Mesothelial cell of epicardium (in vitro differentiated cells): ENCODE measurements around the gene YWHAQ. TPM values are rescaled to one million over a fixed set of nuclear protein-coding genes. Genes with fewer than 3 reads are reported as not detected.

Experiments
- DNase-seq, 2 experiments: peaks; one replicate each; pipeline ENCODE4 v3.0.0; 2021; ENCODE audit warnings: low spot score in 2 of 2; ENCODE audit not compliant: unreplicated experiment in 2 of 2
- H3K27ac Mint-ChIP-seq: 2 replicates; pipeline ENCODE4 v1.8.0; 2021; ENCODE audit warnings: mixed read lengths
- H3K27me3 Mint-ChIP-seq: 2 replicates; pipeline ENCODE4 v1.8.0; 2021; ENCODE audit warnings: low read depth, mixed read lengths
- H3K36me3 Mint-ChIP-seq: 2 replicates; pipeline ENCODE4 v1.8.0; 2021; ENCODE audit warnings: mixed read lengths
- H3K4me1 Mint-ChIP-seq: 2 replicates; pipeline ENCODE4 v1.8.0; 2021; ENCODE audit warnings: mixed read lengths
- H3K4me3 Mint-ChIP-seq: 2 replicates; pipeline ENCODE4 v1.8.0; 2021; ENCODE audit warnings: mild to moderate bottlenecking, moderate library complexity, mixed read lengths
- H3K9me3 Mint-ChIP-seq: 2 replicates; pipeline ENCODE4 v1.8.0; 2021; ENCODE audit warnings: mixed read lengths
- CTCF ChIP-seq: fragments of 200-600 bp; sonication (generic); IDR thresholded peaks from one replicate; pipeline ENCODE4 v1.5.0; 2021; ENCODE audit warnings: antibody characterized with exemption; ENCODE audit not compliant: unreplicated experiment
- total RNA-seq: library from RNA; stranded (reverse); gene quantifications from 3 replicates; pipeline ENCODE4 v1.2.1, GENCODE V29; 2021

The YWHAQ gene
- total RNA-seq, 1 donor from 2014 or later = 248 TPM

DNA sequence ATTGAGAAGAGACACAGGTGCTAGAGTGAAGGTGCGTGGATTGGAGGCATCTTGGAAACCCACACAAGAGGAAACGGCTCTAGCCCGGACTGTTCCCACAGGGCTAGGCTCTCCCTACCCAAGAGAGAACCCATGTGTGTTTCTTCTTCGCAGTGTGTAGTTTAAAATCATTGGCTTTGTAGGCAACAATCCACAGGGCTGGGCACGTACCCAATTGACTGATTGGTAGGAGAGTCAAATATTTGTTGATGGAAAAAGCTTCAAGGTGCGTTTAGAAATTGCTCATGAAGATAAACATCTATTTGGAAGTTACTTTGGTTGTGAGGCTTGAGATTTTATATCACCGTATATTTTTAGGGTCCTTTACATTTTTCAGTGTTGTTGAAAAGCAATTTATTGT lies 13.2 kb upstream of the YWHAQ start:
- H3K27me3 Mint-ChIP-seq = peaks cover 2% of the 10 kb centered on the region
- no peaks in the 10 kb centered on the region for H3K9me3 Mint-ChIP-seq
- H3K36me3 Mint-ChIP-seq = no peaks in the 10 kb centered on the region
- H3K27ac Mint-ChIP-seq = peak overlapping the region; percentile 43
- no peak overlapping the region for H3K4me3 Mint-ChIP-seq
- no peak for TF ChIP-seq CTCF
- no peak for DNase-seq
- H3K4me1 Mint-ChIP-seq = peaks cover 34% of the 10 kb centered on the region

GRCh38 chr2:9641641-9642040 lies 10.8 kb upstream of the YWHAQ start:
- Mint-ChIP-seq H3K27me3 (peaks cover 2% of the 10 kb centered on the region), H3K4me3 (no peak overlapping the region), H3K27ac (no peak overlapping the region)

DNA sequence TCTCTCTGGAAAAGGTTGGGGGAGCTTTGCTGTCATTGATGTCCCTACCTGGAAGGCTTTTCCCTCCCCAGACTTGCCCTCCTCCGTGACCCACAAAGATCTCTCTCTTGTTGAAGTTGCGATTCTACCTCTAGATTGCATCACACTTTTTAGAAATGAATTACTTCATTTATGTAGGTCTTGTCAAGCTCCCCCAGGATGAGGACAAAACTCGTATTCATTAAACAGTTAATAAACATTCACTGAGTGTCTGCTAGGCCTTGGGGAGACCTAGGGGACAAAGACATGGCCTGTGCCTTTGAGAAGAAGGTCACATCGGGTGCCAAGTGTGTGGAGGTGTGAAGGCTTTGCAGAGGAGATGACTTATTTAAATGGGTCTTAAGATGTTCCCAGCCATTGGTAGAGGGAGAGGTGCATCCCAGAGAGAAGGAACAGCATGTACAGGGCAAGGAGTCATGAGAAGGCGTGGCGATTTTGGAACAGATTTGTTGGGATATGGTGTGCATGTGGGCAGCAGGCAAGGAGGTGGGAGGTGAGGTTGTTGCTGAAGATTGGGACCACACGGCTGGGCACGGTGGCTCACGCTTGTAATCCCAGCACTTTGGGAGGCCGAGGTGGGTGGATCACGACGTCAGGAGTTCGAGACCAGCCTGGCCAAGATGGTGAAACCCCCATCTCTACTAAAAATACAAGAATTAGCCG lies 9.8 kb upstream of the YWHAQ start:
- Mint-ChIP-seq H3K27me3 (peaks cover 2% of the 10 kb centered on the region), H3K9me3 (no peaks in the 10 kb centered on the region), H3K27ac (no peak overlapping the region), H3K4me3 (no peak overlapping the region), H3K4me1 (peaks cover 46% of the 10 kb centered on the region), H3K36me3 (no peaks in the 10 kb centered on the region)
- no peak for TF ChIP-seq CTCF
- no peak for DNase-seq

More at GRCh38 chr2:9641641-9642040, 10.8 kb upstream of the YWHAQ start:
- peaks cover 46% of the 10 kb centered on the region for H3K4me1 Mint-ChIP-seq
- no peak for DNase-seq
- no peak for TF ChIP-seq CTCF
- no peaks in the 10 kb centered on the region for H3K36me3 Mint-ChIP-seq
- no peaks in the 10 kb centered on the region for H3K9me3 Mint-ChIP-seq

GRCh38 chr2:9639740-9640343 lies 9.0 kb upstream of the YWHAQ start:
- Mint-ChIP-seq H3K27me3 (peaks cover 2% of the 10 kb centered on the region), H3K9me3 (no peaks in the 10 kb centered on the region), H3K4me1 (peaks cover 40% of the 10 kb centered on the region), H3K4me3 (no peak overlapping the region), H3K36me3 (no peaks in the 10 kb centered on the region), H3K27ac (no peak overlapping the region)
- no peak for DNase-seq
- no peak for TF ChIP-seq CTCF

DNA sequence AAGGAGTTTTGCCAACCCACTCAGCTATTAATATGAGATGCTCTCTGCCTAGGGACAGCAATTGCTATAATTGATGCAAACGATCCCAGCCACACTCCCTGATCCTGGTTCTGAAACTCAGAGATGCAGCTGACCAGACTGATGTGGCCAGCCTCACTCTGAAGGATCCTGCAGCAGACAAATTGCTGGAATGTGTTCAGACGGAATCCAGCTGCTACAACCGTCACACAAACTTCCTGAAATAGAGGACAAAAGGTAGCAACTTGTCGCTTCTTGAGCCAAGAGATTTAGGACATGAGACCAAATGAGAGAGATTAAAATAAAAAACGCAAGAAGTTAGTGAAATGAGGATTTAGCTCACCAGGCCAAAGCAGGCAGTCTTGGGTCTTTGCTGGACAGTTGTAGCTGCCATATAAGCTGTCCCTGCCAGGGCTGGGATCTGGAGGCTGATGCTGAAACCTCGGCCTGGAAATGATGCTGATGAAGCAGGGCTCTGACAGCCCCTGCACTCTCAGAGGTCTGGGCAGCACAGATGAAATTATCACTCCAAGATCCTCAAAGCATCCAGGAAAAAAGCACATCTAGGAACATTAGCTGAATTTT lies 8.3 kb upstream of the YWHAQ start:
- Mint-ChIP-seq H3K9me3 (no peaks in the 10 kb centered on the region), H3K4me1 (peaks cover 33% of the 10 kb centered on the region), H3K27me3 (peaks cover 2% of the 10 kb centered on the region), H3K36me3 (no peaks in the 10 kb centered on the region), H3K27ac (no peak overlapping the region), H3K4me3 (no peak overlapping the region)
- DNase-seq = no peak
- no peak for TF ChIP-seq CTCF
